Measurements from ENCODE around the gene WWP2.

WWP2 gene

DNA sequence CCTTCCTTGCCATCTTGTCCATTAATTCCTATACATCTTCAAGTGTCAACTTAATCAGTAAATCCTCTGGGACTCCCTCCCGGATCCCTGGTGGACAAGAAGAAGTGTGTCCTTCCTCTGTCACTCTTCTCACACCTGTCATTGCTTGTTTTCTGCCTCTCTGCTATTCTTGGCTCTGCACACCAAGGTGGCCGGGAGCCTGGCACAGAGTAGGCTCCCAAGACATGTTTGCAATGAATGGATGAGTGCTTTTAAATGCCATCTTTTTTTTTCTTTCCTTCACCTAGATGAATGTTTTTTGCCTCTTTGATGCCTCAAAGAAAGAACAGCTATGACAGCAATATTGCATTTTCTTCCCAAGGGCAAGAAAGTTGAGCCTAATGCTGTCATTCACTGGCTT is 131.0 kb downstream of the WWP2 start:
- no peak for DNase-seq

- DNase-seq: no peak
Observed at GRCh38 chr16:69894676-69895075, 132.5 kb downstream of the WWP2 start.

GRCh38 chr16:69903865-69904415 is 141.8 kb downstream of the WWP2 start:
- no peak for DNase-seq

DNA sequence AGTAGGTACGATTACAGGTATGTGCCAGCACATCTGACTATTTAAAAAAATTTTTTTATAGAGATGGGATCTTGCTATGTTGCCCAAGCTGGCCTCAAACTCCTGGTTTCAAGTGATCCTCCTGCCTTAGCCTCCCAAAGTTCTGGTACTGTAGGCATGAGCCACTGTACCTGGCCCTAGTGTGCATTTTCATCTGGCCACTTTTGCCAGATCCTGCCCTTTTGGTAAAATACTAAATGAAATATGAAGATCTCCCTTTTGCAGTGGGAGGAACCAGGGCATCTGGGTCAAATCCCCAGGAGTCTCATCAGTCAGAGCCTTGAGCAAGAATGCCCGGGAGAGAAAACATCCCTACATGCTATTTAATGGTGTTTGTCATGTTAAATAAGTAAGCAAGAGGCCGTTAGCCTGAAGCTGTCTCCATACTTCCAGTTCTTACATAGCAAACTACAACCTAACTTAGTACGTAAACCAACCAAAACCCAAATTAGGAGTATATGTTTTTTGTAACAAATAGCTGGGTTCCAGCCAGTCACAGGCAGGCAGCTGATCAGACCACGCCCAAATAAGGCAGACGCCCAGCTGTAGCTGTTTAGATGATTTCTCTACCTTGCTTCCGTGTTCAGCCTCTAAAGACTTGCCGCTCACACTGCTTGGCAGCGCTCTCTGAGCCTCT is 142.5 kb downstream of the WWP2 start:
- no peak for DNase-seq

GRCh38 chr16:69905171-69905555 is 143.0 kb downstream of the WWP2 start:
- DNase-seq: no peak

- no peak for DNase-seq
Observed at GRCh38 chr16:69906838-69907401, 144.8 kb downstream of the WWP2 start.

DNA sequence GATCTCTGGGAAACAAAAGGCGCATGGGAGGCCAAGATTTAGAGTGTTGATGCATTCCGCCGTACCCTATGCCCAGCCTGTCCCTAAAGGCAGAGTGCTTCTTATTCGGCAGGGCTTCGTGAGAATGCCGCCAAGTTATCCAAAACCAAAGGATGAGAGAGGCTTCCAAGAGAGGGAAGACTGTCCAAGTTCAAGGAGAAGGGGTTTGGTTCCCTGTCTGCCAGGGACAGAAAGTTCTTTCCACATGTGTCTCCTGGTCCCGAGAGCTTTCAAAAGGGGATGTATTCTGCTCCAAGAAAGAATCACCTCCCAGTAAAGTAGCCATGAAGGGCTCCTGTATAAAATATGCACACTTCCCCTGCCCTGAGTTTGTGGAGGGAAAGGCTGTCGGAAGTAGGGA is 146.9 kb downstream of the WWP2 start:
- no peak for DNase-seq

GRCh38 chr16:69909760-69910159 is 147.6 kb downstream of the WWP2 start:
- no peak for DNase-seq

DNA sequence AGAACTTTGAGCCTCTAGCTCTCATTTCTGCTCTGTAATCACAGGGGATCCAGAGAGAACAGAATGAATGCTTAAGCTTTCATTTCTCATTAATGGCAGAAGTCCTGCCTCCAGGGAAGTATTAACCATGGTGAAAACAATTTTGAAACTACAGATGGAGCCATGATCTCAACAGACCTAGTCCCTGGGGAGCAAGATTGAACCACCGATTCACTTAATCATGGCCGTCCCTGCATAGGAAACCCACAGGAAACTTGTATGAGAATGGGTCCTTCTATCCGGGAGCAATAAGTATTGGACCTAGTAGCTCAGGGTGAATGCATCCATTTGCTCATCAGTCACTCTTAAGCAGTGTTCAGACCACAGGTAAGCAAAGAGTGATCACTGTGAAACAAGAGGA is 148.8 kb downstream of the WWP2 start:
- no peak for DNase-seq

DNA sequence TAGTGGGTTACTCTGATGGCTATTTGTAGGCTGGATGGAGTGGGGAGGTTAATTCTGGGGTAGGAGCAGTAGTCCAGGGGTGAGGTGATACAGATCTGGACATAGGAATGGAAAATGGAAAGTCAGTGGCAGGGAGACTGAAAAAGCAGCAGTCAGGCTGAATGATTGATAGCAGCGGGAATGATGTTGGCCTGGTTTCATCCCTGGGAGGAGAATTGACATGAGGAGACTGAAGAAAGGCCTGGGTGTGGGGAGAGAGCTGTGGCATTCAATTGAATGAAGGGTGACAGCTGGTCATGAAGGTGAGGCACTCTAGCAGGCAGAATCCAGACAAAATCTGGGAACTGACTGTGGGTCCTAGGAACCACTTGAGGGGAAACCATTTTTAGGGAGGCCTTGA is 154.3 kb downstream of the WWP2 start:
- DNase-seq: no peak

- DNase-seq: no peak
Observed at GRCh38 chr16:69917311-69917710, 155.2 kb downstream of the WWP2 start.

DNA sequence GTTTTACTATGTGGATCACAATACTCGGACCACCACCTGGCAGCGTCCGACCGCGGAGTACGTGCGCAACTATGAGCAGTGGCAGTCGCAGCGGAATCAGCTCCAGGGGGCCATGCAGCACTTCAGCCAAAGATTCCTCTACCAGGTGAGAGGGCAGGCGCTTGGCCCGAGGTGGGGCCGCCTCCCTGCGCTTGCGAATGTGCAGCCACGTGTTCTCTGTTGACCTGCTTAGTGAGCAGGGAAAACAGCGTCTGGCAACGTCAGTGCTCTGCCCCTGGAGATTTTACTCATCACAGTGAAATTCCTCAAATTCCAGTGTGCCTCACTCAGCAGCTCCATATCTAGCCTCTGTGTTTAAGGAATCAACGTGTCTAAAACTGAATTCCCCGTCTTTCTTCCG is 155.6 kb downstream of the WWP2 start:
- no peak for DNase-seq

GRCh38 chr16:69918241-69918640 is 156.1 kb downstream of the WWP2 start:
- no peak for DNase-seq

DNA sequence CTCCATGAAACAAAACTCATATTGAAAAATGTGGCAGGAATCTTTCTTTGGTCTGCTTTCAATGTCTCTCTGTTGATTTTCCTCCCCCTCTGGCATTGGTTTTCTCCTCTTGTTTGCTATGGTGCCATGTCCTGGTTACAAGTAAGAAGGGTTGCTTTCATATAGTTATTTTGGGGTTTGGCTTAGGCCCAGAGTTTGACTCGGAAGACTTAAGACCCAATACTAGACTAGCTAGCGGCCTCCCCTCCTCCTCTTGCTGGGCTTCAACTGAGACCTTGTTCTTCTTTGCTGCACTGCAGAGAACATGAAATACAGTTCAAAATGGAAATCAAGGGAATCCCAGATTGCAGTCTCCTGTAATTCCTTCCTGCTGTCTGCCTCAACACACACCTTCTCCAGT is 159.0 kb downstream of the WWP2 start:
- no peak for DNase-seq

- no peak for DNase-seq
Observed at GRCh38 chr16:69922200-69922599, 160.1 kb downstream of the WWP2 start.

GRCh38 chr16:69924041-69924775 is 162.1 kb downstream of the WWP2 start:
- DNase-seq: no peak

DNA sequence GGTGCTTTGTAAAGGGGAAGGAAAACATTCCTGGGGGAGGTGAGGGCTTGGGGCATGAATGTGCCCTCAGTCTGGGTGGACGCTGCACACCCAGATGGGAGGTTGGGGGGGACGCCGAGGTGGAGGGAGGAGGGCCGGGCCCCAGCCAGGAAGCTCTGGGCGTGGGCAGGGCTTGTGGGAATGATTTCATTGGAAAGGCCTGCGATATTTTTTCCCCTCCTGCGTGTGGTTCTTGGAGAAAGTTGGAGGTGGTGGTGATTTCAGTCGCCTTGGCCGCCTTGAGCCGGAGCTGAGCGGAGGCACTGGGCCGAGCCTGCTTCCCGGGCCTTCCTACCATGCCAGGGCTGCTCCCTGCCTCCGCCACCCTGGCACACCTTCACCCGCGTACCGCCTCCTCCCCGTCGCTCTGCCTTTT is 162.7 kb downstream of the WWP2 start:
- DNase-seq: no peak

DNA sequence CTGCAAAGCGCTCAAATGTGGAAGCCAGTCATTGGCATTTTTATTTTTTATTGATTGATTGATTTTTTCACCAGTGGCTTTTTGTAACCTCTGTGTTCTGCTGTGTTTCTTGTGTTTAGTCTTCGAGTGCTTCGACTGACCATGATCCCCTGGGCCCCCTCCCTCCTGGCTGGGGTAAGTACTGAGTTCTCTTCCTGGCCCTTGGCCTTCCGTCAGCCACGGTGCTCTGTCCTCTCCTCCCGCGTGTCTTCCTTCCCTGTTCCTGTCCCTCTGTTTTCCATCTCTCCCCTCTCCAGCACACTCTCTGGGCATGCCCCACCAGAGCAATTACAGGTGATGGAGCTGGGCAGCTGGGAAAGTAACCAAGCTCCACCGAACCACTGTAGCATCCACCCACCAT is 163.2 kb downstream of the WWP2 start:
- no peak for DNase-seq

GRCh38 chr16:69926241-69926640 is 164.1 kb downstream of the WWP2 start:
- no peak for DNase-seq

- DNase-seq: no peak
Observed at GRCh38 chr16:69927056-69927757, 165.1 kb downstream of the WWP2 start.

DNA sequence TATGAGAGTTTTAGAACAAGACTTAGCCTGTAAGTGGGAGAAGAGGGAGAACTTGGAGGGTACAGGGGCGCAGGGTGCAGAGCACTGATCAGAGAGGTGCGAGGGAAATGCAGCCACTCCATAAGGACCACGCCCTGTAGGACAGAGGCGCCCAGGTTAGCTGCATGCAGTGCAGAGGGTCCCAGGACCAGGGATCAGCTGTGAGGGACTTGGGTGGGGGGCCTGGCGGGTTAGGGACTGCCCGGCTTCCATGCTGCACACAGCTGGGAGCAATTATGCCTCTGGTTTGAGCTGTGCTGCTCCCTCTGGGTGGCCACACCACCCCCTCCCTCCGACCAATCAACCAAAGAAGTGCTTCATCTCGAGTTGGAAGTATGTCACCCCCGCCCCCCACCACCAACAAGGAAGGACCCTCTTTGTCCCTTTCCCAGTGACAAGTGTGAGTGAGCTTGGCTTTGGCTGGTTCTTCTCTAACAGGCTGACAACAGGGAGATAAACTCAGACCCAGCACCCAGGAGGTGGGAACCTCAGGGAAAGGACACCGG is 166.8 kb downstream of the WWP2 start:
- DNase-seq: no peak

- no peak for DNase-seq
Observed at GRCh38 chr16:69929480-69929879, 167.3 kb downstream of the WWP2 start.

GRCh38 chr16:69930117-69930776 is 168.1 kb downstream of the WWP2 start:
- peak; percentile 72 for DNase-seq
